ENCODE results near the gene ACSL5. TPM values are rescaled to one million over a fixed set of nuclear protein-coding genes. Genes with fewer than 3 reads are reported as not detected.
"Not testable (repeated sequence)": the region's sequence is repeated elsewhere in the genome, so short reads cannot be mapped to it uniquely, and the experiment has no call there.

The ACSL5 gene
- total RNA-seq, 1 experiment from 2014 or later: not detected

DNA sequence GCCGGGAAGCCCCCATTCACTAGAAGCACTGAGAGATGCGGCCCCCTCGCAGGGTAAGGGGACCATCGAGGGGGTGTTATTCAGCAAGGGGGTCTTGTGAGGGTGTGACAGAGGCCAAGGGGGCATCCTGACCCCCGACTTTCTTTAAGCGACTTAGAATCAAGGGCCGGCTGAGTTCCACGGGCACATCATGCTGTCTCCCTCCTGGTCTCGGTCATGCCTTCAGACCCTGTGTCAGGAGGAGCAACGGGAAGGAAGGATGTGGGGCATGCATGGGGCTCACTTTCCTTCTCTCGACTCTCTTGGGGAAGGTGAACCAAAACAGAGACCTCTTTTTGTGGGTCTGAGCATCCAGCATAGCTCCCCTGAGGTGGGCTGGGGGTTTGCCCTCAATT, 2.5 kb downstream of the ACSL5 start:
- H3K14ac ChIP-seq (ENCODE audit: insufficient read depth, low read length): no peak overlapping the region

DNA sequence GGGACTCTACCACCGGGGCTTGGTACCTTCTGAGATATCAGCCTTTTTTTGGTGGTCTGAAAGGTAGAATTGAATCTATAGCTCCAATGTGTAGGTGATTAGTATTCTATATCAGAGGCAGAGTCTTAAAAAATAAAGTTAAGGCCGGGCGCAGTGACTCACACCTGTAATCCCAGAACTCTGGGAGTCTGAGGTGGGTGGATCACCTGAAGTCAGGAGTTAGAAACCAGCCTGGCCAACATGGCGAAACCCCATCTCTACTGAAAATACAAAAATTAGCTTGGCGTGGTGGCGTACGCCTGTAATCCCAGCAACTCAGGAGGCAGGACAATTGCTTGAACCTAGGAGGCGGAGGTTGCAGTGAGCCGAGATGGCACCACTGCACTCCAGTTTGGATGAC, 3.2 kb downstream of the ACSL5 start:
- H3K23ac ChIP-seq (ENCODE audit: insufficient read length, low read depth, low read length); H3K27ac Mint-ChIP-seq; H3K14ac ChIP-seq (ENCODE audit: insufficient read depth, low read length); H2BK15ac ChIP-seq (ENCODE audit: low read depth, low read length); H2BK20ac ChIP-seq (ENCODE audit: low read depth, low read length, poor library complexity, severe bottlenecking); H3K9me3 ChIP-seq (ENCODE audit: control insufficient read depth, low read depth, low read length); H3K9me3 Mint-ChIP-seq; H3K4me1 ChIP-seq (ENCODE audit: insufficient read depth, low read length); H4K91ac ChIP-seq (ENCODE audit: insufficient read length, low read depth, low read length); H4K8ac ChIP-seq (replicated peaks; ENCODE audit: insufficient read length, low read depth, low read length); H4K5ac ChIP-seq (ENCODE audit: insufficient read length, low read depth, low read length); H2AK5ac ChIP-seq (ENCODE audit: insufficient read length, low read length); H3K56ac ChIP-seq (ENCODE audit: insufficient read length, low read depth, low read length); H4K20me1 ChIP-seq (ENCODE audit: control insufficient read depth, insufficient read depth, insufficient read length); H3K27me3 ChIP-seq (ENCODE audit: insufficient read depth, low read length); H3K4me3 Mint-ChIP-seq; H3K36me3 Mint-ChIP-seq (ENCODE audit: insufficient read depth in 1 of 3, low read depth in 3 of 3); H3K27ac ChIP-seq (ENCODE audit: insufficient read length, low read depth, low read length); H3T11ph ChIP-seq (ENCODE audit: low read length); H3K9ac ChIP-seq (ENCODE audit: extremely low read depth, insufficient read length, low read length); H2BK5ac ChIP-seq (ENCODE audit: insufficient read length, low read length); DNase-seq; H2AFZ ChIP-seq (ENCODE audit: low read length); H3K79me1 ChIP-seq (ENCODE audit: insufficient read depth, low read depth, low read length, poor library complexity, severe bottlenecking); H3K23me2 ChIP-seq (ENCODE audit: insufficient read length, low read depth, low read length, poor library complexity, severe bottlenecking); H2BK12ac ChIP-seq (ENCODE audit: insufficient read length, low read depth, low read length); H3K4ac ChIP-seq (ENCODE audit: low read depth, low read length); H3K18ac ChIP-seq (ENCODE audit: insufficient read length, low read depth, low read length); H3K27me3 Mint-ChIP-seq (ENCODE audit: low read depth); H3K79me2 ChIP-seq (ENCODE audit: insufficient read depth, low read length); H3K4me2 ChIP-seq (ENCODE audit: insufficient read depth, insufficient read length, low read length); H2BK120ac ChIP-seq (ENCODE audit: low read depth, low read length, poor library complexity, severe bottlenecking): not testable (repeated sequence)
- H3K4me1 Mint-ChIP-seq: peaks cover 14 to 17% of the 10 kb centered on the region in 2 experiments
- WGBS (ENCODE audit: extremely low coverage, insufficient read length, low lambda C conversion rate): no CpG with 5 or more reads among the region's 9 CpGs

More for the DNA sequence above, 2.5 kb downstream of the ACSL5 start:
- Histone ChIP-seq H3K23ac (ENCODE audit: insufficient read length, low read depth, low read length) (no peak overlapping the region), H2BK15ac (ENCODE audit: low read depth, low read length) (no peak overlapping the region), H4K5ac (ENCODE audit: insufficient read length, low read depth, low read length) (no peak overlapping the region), H3T11ph (ENCODE audit: low read length) (no peak overlapping the region), H3K9me3 (ENCODE audit: control insufficient read depth, low read depth, low read length) (no peaks in the 10 kb centered on the region), H2BK5ac (ENCODE audit: insufficient read length, low read length) (no peak overlapping the region), H3K9ac (ENCODE audit: extremely low read depth, insufficient read length, low read length) (no peak overlapping the region), H2AK5ac (ENCODE audit: insufficient read length, low read length) (no peak overlapping the region), H2BK12ac (ENCODE audit: insufficient read length, low read depth, low read length) (no peak overlapping the region), H2BK20ac (ENCODE audit: low read depth, low read length, poor library complexity, severe bottlenecking) (no peak overlapping the region), H3K4me1 (ENCODE audit: insufficient read depth, low read length) (no peaks in the 10 kb centered on the region), H3K4me2 (ENCODE audit: insufficient read depth, insufficient read length, low read length) (no peak overlapping the region), H4K8ac (replicated peaks; ENCODE audit: insufficient read length, low read depth, low read length) (no peak overlapping the region), H2BK120ac (ENCODE audit: low read depth, low read length, poor library complexity, severe bottlenecking) (no peak overlapping the region), H4K20me1 (ENCODE audit: control insufficient read depth, insufficient read depth, insufficient read length) (no peaks in the 10 kb centered on the region), H3K4ac (ENCODE audit: low read depth, low read length) (no peak overlapping the region), H3K23me2 (ENCODE audit: insufficient read length, low read depth, low read length, poor library complexity, severe bottlenecking) (no peaks in the 10 kb centered on the region), H3K79me2 (ENCODE audit: insufficient read depth, low read length) (no peaks in the 10 kb centered on the region), H2AFZ (ENCODE audit: low read length) (no peak overlapping the region), H3K79me1 (ENCODE audit: insufficient read depth, low read depth, low read length, poor library complexity, severe bottlenecking) (no peaks in the 10 kb centered on the region), H3K18ac (ENCODE audit: insufficient read length, low read depth, low read length) (no peak overlapping the region), H3K27ac (ENCODE audit: insufficient read length, low read depth, low read length) (no peak overlapping the region), H3K56ac (ENCODE audit: insufficient read length, low read depth, low read length) (no peak overlapping the region), H3K27me3 (ENCODE audit: insufficient read depth, low read length) (no peaks in the 10 kb centered on the region), H4K91ac (ENCODE audit: insufficient read length, low read depth, low read length) (no peak overlapping the region)
- no peak for DNase-seq
- H3K27ac Mint-ChIP-seq: no peak overlapping the region
- no CpG with 5 or more reads among the region's 11 CpGs for WGBS (ENCODE audit: extremely low coverage, insufficient read length, low lambda C conversion rate)
- no peaks in the 10 kb centered on the region; a peak in 1 of 7 replicates for H3K36me3 Mint-ChIP-seq (ENCODE audit: insufficient read depth in 1 of 3, low read depth in 3 of 3)
- peaks cover 14 to 17% of the 10 kb centered on the region in 2 experiments for H3K4me1 Mint-ChIP-seq
- H3K9me3 Mint-ChIP-seq: peaks cover 0 to 1% of the 10 kb centered on the region in 2 experiments; a peak in 3 of 5 replicates
- no peaks in the 10 kb centered on the region; the same call in 1 of the 2 replicates for H3K27me3 Mint-ChIP-seq (ENCODE audit: low read depth)
- TF ChIP-seq, protein P1, sequence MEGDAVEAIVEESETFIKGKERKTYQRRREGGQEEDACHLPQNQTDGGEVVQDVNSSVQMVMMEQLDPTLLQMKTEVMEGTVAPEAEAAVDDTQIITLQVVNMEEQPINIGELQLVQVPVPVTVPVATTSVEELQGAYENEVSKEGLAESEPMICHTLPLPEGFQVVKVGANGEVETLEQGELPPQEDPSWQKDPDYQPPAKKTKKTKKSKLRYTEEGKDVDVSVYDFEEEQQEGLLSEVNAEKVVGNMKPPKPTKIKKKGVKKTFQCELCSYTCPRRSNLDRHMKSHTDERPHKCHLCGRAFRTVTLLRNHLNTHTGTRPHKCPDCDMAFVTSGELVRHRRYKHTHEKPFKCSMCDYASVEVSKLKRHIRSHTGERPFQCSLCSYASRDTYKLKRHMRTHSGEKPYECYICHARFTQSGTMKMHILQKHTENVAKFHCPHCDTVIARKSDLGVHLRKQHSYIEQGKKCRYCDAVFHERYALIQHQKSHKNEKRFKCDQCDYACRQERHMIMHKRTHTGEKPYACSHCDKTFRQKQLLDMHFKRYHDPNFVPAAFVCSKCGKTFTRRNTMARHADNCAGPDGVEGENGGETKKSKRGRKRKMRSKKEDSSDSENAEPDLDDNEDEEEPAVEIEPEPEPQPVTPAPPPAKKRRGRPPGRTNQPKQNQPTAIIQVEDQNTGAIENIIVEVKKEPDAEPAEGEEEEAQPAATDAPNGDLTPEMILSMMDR (conservative IDR thresholded peaks at IDR 0.05): no peak
- no peak overlapping the region for H3K4me3 Mint-ChIP-seq

All from H9 (cell line).